GM11168 (cell line): ENCODE measurements around the gene GSN.
"Not testable (repeated sequence)": the region's sequence is repeated elsewhere in the genome, so short reads cannot be mapped to it uniquely, and the experiment has no call there.

Source experiments
- in situ Hi-C: fragments of 300-500 bp; cut with MboI; formaldehyde crosslinking; loops from one replicate; pipeline ENCODE4 v1.12.0; 2022; ENCODE audit warnings: low sequenced_read_pairs; ENCODE audit not compliant: unreplicated experiment

GSN gene

DNA sequence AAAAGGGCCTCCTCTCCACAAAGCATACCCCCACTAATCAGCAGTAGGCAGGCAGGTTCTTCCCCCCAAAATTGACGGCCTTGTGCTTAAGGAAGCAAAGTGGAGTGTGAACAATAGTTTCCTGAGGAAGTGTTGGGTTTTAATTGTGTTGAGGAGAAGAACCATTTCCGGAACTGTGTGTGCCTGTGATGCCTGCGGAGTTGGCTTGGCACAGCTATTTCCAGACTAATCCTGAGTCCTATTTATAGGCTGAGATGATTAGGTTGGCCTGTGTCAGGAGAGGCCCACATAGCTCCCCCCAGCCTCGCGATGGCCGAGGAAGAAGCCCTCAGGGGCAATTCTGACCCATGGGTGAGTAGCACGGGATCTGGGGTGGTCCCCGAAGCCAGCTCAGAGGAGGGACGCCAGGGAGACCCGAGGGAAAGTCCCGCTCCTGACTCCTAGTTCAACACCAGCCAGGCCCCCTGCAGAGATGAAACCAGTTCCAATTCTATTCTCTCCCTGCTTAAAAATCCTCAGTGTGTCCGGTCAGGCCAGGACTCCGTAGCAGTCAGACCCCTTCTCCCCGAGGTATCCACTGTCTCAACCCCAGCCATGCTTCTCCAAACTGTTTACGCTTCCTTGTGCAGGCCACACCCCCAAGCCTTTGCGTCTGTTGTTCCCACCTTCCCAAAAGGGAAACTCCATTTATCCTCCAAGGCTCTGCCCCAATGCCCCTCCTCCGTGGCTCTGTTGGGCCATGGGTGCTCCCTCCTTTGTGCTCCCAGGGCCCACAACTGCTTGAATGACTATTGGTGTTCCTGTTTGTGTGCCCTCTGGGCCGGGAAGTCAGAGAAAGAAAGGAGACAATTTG, 18.1 kb downstream of the GSN start:
- in situ Hi-C loops: no loop called here

DNA sequence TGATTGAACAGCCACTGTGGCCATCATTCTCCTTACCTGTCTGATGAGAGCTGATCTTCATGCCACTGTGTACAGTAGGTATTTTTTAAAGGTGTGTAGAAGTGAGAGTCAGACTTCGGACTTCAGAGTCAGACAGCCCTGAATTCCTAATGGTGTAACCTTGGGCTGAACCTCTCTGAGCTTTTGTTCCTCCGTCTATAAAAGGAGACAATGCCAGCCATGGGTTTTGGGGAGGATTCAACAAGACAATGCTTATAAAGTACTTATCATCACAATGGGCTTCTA, 18.7 kb downstream of the GSN start:
- in situ Hi-C loops: no loop called here

DNA sequence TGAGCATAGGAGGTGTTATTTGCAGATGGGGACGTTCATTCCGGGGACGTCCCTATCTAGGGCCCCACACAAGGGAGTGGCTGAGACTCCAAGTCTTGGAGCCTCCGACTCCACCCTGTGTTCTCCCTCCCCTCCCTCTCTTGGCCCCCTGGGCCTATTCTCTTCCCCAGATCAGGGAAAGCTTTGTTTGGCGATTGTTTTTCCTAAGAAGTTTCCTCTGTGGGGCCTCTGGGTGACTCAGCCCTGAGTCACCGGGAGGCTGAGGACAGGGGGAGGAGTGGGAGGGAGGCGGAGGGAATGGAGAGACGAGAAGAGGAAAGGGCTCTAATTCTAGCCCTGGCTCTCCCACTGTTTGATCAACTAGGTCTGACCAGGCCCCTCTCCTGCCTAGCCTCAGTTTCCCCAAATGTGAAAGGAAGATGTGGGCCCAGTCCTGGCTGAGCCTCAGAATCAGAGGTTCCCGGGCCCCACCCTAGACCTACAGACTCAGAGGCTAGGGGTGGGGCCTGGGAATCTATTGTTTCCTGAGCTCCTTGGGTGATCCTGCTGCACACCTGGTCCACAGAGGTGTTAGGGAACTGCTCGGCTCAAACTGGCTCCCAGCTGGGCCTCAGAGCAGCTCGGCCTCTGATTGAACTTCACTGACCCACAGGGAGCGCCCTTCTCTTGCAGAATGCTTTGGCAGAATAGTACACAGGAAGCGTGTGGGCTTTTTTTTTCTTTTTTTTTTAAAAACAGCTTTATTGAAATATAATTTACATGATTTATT, 19.2 kb downstream of the GSN start:
- in situ Hi-C loops: no loop called here

DNA sequence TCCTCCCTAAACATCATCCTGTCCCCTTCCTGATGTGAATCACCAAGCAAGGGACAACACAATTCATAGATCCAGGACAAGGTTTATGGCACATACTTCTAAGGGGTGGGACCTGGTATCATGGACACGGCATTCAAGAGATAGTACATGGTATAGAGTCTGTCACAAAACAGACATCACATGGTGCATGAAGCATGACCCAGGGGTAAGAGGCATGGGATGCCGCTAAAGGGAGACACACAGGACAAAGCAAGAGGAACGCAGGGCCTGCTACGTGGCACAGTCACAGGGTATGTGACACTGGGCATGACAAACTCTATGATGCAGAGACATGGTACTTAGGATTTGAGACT, 20.7 kb downstream of the GSN start:
- in situ Hi-C loops: no loop called here

DNA sequence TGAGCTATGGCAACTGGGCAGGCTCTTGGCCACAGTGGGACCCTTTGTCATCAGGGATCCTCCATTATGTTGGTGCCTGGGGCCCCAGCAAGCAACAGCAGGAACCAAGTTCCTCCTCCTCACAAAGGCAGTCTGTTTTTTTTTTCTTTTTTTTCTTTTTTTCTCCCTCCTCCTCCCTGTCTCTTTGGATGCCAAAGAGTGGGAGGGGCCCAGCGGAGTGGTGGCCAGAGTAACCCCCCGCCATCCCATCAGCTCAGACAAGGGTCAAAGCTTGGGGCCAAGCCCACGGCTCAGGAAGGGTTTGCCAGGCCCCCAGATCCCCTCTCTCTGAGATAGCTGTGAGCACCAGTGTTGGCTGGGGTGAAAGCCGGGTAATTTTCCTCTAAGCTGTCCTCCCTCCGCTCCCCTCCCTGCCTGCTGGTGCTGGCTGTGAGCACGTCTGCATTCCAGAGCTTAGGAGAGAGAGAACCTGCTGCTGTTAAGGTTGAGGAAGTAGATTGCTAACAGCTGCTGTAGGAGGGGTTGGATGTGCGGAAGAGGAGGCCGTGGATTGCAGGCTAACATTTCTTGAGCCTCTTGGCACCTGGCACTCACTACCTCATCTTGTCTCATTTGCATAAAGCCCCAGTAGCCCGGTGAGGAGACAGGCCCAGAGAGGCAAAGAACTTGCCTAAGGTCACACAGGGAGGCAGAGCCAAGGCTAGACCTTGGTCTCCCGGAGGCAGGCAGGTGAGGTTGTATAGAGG, 21.2 kb downstream of the GSN start:
- in situ Hi-C loops: no loop called here

DNA sequence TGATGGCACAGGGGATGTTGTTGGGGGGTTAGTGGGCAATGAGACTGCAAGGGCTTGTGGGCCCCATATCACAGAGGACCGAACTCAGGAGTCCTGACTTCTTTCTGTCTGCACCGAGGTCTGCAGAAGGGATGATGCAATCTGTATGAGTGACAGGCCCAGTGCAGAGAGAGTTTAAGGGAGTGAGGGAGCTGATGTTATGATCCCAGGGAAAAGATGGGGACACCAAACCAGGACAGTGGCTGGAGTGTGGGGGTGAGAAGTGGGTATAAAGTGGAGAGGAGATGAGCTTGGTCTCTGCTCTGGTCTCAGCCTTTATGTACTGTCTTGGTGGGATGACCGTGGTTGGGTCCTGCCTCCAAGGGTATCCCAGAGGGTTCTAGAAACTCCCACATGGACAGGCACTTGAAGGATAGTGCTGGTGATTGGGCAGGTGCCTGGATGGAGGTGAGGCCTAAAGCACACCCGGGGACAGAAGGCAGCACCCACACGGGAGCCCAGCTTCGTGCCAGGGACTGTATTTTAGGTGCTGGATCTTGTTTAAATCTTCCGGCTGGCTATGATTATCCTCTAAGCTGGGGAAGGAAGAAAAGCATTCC, 21.9 kb downstream of the GSN start:
- in situ Hi-C loops: no loop called here

DNA sequence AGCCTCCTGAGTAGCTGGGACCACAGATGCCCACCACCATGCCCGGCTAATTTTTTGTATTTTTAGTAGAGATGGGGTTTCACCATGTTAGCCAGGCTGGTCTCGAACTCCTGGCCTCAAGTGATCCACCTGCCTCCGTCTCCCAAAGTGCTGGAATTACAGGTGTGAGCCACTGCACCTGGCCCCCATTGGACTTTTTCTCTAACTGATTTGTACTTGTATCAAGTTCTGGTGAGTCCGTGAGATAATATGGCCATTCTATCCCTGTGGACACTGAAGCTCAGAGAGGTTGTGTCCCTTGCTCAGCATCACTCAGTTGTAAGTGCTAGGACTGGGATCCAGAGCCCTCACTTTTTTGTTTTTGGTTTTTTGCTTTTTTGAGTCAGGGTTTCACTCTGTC, 23.6 kb downstream of the GSN start:
- in situ Hi-C loops: not testable (repeated sequence)

DNA sequence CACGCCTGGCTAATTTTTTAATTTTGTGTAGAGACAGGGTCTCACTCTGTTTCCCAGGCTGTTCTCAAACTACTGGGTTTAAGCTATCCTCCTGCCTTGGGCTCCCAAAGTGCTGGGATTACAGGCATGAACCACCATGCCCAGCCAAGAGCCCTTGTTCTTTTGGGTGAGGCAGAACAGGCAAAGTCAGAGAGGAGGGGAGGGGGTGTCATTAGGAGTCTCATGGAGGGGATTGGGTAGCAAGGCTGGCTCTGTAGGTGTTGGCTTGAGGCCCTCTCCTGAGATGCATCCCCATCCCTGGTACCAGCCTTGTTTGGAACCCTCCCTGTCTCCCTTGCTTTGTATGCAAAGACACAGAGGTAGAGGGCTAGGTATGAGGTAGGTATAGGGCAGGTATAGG, 24.1 kb downstream of the GSN start:
- in situ Hi-C loops: no loop called here

DNA sequence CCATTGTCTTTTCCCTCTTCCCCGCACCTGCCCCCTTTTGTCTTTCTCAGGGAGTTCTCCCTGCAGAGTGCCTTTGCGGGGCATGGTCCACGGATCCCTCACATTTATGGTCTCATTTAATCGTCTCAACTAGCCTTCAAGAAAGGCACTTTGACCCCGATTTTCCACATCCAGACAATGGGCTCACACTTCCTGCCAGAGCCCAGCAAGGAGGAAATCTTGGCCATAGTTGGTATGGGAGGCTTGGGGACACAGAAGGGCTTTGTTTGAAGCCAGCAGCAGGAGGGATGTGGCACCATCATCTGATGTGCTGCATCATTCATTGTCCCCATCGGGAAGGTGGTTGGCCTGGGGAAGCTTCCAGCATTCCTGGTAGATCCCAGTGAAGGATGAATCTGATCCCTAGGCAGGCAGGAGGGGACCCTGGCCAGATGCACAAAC, 24.9 kb downstream of the GSN start:
- in situ Hi-C loops: no loop called here

DNA sequence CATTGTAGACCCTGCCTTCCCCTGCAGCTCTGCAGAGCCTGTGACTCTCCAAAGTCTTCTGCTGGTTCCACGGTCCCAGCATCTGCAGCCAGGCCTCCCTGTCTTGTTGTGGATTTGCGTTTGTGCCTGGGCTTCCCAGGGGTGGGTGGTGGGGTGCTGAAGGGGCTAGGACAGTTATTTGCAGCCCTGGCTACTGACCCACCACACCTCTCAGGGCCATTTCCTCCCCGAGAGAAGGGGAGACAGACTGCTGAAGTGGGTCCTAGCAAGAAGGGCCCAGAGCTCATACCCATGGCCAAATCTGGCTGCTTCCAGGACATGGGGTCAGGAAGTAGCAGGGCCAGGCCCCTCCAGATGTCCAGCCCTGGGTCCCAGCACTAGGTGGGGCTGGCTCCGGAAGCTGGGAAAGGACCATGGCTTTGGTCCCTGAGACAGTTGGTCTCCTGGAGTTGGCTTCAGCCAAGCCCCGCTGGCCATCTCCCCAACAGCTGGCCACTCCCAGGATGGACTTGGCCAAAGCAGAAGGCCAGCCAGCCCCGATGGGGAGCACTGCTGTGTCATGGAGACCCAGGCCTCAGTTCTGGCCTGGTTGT, 26.3 kb downstream of the GSN start:
- in situ Hi-C loops: no loop called here

DNA sequence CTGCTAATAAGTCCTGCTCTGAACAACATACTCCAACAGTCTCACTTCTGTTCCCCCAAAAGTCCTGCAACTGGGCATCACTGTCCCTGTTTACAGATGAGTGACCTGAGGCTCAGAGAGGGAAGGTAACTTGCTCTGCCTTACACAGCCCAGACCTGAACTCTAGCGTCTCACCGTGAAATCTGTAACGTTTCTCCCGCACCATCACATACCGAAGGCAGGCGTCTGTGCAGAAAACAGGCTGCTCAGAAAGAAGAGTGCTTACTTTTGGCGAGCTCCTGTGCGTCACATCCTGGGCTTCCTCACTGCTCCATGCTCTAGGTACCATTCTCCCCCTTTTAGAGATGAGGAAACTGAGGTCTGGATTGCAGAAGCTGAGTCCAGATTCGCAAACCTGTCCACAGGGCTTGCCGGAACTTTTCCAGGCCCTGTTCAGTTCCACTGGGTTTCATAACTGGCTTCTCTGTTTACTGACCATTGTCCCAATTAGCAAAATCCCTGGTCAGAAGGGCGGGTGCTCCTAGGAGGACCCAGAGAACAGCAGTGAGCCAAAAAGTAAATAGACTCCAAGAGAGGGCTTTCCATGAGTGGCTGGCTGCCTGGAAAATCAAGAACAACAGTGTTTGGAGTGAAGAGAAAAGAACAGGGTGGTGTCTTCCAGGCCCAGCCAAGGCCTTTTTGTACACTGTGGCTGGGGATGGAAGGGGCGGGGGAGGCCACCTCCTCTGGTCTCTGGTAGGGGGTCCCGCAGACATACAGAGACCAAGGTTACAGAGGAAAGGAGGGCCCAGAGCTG, 27.1 kb downstream of the GSN start:
- in situ Hi-C loops: no loop called here

DNA sequence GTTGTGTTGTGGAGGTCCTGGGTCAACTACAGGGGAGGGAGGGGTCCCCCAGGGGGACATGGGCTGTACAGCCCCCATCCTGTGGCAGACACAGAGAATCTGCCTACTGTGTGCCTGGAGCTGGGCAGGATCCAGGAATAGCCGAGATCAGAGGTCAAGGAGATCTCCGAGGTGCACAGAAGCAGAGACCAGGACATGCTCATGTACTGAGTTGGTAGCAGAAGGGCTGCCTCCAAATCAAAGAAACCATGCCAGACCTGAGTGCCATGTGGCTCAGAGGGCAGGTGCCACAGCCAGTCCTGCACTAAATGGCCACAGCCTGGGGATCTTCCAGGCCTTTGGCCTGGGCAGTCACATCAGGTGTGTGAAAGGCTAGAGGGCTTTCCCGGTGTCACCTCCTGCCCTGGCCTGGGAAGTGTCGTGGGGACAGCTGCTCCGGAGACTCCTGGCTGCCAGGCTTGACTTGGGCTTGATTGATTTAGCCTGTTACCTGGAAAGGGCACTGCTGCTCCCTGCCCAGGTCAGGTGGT, 27.8 kb downstream of the GSN start:
- in situ Hi-C loops: no loop called here

DNA sequence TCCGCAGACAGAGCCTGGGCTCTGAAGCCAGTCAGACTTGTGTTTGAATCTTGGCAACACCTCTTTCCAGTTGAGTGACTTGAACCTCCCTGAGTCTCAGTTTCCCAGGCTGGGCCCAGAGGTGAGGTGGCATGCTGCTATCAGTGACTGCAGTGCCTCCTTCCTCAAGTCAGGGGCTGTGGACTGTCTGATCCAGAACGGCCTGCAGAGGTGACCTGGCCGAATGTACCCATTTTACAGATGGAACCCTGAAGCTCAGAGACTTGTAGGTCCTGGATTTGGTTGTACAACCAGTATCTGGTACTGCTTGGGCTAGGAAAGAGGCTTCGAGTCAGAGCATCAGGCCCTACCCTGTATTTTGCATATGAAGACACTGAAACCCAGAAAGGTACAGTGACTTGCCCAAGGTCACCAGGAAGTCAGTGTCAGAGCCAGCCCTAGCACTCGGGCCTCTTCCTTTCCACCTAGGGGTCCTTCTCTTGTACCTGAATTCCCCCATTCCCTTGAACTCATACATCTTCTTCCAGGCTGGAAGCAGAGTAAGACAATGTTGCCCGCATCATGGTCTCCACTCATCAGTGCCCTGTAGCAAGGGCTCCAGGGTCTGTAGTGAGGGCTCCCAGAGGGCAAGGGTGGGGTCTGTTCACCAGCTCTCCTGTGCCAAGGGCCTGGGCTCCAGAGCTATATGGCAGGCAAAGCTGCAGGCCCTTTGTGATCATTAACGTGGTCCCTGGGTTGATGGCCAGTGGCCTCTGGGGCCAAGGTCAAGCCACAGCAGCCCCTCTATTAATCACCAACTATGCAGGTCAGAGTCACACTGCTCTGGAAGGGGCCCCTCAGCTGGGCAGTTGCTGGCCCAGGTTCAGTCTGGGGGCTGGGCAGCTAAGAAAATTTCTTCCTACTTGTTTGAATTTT, 28.5 kb downstream of the GSN start:
- in situ Hi-C loops: no loop called here

DNA sequence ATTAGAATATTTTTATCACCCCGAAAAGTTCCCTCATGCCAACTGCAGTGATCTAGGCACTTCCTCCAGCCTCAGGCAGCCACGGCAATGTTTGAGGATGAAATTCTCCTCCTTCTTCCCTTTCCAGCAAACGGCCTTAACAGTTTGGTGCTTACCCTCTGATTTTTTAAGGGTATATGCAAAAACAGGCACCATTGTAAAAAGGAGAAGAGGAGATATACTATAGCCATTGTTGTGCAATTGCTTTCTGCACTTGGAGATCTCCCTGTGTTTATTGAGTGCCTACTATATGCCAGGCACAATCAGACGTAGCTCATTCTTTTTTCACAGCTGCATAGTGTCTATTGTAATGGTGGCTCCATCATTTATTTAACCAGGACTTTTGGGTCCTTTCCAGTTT, 29.4 kb downstream of the GSN start:
- in situ Hi-C loops: no loop called here

DNA sequence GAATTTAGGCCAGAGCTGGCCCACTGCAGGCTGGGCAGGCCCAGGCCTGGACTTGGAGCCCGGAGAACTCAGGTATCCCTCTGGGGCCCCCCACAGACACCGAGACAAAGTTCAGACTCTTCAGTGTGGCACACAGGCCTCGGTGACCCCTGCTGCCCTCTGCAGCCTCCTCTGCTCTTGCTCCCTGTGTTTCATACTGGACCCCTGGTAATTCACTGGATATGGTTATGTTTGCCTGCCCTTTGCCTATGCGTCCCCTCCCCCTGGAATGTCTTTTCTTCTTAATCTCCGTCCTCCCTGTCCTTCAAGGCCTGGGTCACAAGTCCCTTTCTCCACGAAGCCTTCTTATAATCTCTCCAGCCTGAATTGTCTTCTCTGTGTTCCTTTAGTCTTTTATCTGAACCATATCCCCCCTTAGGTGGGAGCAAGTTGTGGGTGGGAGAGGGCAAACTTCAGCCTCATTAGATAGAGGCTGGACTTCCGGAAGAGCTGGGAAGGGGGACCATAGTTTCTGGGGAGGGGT, 30.1 kb downstream of the GSN start:
- in situ Hi-C loops: no loop called here

DNA sequence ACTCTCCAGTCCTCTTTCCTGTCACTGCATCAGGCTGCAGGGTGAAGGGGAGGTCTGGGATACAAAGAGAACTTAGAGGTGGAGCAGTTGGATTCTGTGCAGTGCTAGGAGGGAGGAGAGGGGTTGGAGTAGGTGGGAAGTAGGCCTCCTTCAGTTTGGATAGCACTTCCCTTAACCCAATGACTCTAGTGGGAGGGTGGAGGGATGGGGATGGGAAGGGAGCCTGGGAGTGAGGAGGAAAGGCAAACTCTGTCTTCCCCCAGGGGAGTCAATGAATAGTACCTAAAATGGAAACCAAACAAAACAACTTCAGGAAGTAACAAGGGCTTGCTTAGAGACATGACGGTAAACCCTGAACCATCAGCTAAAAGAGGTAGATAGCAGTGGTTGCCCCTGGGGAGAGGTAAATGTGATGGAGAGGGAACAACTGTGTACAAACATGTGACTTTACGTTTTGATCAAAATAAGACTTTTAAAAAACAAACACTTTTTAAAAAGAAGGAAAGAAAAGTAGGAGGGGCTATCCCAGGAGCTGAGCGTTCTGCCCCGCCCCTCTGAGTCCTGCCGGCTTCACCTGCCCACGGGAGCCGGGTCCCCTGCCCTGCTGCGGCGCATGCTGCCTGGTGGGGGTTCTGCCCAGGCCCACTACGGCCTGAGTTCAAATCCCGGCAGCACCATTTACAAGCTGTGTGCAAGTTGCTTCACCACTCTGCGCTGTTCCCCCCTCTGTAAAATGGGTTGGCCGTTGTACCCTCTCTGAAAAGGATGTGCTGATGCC, 30.9 kb downstream of the GSN start:
- in situ Hi-C loops: no loop called here

DNA sequence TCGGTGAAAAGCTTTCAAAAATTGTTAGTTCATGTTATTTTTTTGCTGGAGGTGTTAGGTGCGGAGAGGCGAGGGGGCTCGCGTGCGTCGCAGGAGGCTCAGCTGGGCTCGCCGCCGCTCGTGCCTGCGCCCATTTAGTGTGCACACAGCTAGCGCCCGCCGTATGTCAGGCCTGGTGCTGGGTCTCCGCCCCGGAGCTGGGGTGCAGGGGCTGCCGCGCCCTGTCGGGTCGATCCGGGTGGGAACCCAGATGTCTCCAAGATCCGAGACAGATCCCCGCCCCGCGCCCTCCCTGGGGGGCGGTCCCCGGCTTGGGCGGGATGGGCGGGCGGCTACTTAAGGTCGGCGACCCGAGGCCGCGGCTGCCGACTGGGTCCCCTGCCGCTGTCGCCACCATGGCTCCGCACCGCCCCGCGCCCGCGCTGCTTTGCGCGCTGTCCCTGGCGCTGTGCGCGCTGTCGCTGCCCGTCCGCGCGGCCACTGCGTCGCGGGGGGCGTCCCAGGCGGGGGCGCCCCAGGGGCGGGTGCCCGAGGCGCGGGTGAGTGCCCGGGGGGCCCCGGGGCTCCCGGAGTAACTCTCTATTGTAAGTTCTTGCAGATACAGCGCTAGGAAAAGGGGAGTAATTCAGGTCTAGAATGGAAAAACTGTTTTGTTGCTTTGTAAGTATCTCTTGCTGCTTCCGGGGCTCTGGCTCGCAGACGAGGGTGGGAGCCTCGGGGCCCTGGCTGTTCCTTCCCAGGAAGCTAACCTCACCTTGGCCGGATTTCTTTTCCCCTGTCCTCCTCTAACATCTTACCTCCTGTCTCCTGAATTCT, 31.7 kb downstream of the GSN start:
- in situ Hi-C loops: no loop called here
